ENCODE results near the gene CADM3.

- TF ChIP-seq CTCF (IDR thresholded peaks at IDR 0.05) (peak; percentile 29), EZH2 (IDR thresholded peaks at IDR 0.05) (no peak), EZH2phosphoT487 (IDR thresholded peaks at IDR 0.05) (no peak)
Measured at GRCh38 chr1:159205225-159205624, 33.8 kb downstream of the CADM3 start.

Data from neural progenitor cell (in vitro differentiated cells).